Suprapubic skin (tissue), 4 donors: ENCODE measurements around the gene ENAH. TPM values are rescaled to one million over a fixed set of nuclear protein-coding genes. Genes with fewer than 3 reads are reported as not detected.

Source experiments
- DNase-seq, 2 donors: peaks; one replicate each; pipeline ENCODE4 v3.0.0-alpha.2; 2019; ENCODE audit warnings: low spot score in 2 of 2
- H3K27ac ChIP-seq: fragments of 200-600 bp; sonication (generic); one replicate; pipeline ENCODE4 v1.5.1; 2019
- H3K27me3 ChIP-seq: fragments of 200-600 bp; sonication (generic); one replicate; pipeline ENCODE4 v1.5.1; 2019
- H3K36me3 ChIP-seq: fragments of 200-600 bp; sonication (generic); one replicate; pipeline ENCODE4 v1.5.1; 2019
- H3K4me1 ChIP-seq: fragments of 200-600 bp; sonication (generic); one replicate; pipeline ENCODE4 v1.5.1; 2019
- H3K4me3 ChIP-seq: fragments of 200-600 bp; sonication (generic); one replicate; pipeline ENCODE4 v1.5.1; 2019; ENCODE audit warnings: mild to moderate bottlenecking
- H3K9me3 ChIP-seq: fragments of 200-600 bp; sonication (generic); one replicate; pipeline ENCODE4 v1.5.1; 2019
- EP300 ChIP-seq: sonication (generic); formaldehyde crosslinking; IDR thresholded peaks from one replicate; pipeline ENCODE4 v1.6.1; 2017; ENCODE audit warnings: antibody characterized with exemption
- POLR2A ChIP-seq, 2 donors: fragments of 450-650 bp; IDR thresholded peaks; one replicate each; pipeline ENCODE4 v1.6.1; 2017; ENCODE audit warnings: antibody characterized with exemption in 2 of 2, mild to moderate bottlenecking in 2 of 2, moderate library complexity in 2 of 2
- POLR2AphosphoS5 ChIP-seq, 3 donors: sonication (generic); formaldehyde crosslinking; IDR thresholded peaks; one replicate each; pipeline ENCODE4 v1.6.1; 2017; ENCODE audit warnings: antibody characterized with exemption in 3 of 3
- WGBS: methylation state at CpG from one replicate; pipeline ENCODE4 v1.1.5; 2018; 5-methylcytosine and 5-hydroxymethylcytosine counted together
- total RNA-seq, 4 donors: library from RNA; depleted of rRNA; stranded (reverse); fragments of >200 nt; gene quantifications; one replicate each; pipeline ENCODE4 v1.1.0, GENCODE V29; 2016
- TF ChIP-seq, protein P1 (sequence below), 2 donors: fragments of 200-600 bp in 1 of 2; fragments of 450-650 bp in 1 of 2; sonication (generic) in 1 of 2; IDR thresholded peaks; one replicate each; pipeline ENCODE4 v1.5.1; 2016 to 2019; ENCODE audit warnings: antibody characterized with exemption in 2 of 2, mild to moderate bottlenecking in 1 of 2, moderate library complexity in 1 of 2

ENAH gene
- total RNA-seq, 4 donors from 2014 or later = 33.5 to 44.6 (median 41.8) TPM

GRCh38 chr1:225595452-225595851 lies 57.5 kb downstream of the ENAH start:
- peaks cover 3% of the 10 kb centered on the region for H3K4me1 ChIP-seq
- DNase-seq = no peak
- H3K9me3 ChIP-seq = no peaks in the 10 kb centered on the region
- no peaks in the 10 kb centered on the region for H3K36me3 ChIP-seq
- TF ChIP-seq EP300 (no peak), POLR2AphosphoS5 (IDR thresholded peaks at IDR 0.05) (no peak)
- no peak overlapping the region for H3K27ac ChIP-seq
- no peak overlapping the region for H3K4me3 ChIP-seq
- H3K27me3 ChIP-seq = no peaks in the 10 kb centered on the region

DNA sequence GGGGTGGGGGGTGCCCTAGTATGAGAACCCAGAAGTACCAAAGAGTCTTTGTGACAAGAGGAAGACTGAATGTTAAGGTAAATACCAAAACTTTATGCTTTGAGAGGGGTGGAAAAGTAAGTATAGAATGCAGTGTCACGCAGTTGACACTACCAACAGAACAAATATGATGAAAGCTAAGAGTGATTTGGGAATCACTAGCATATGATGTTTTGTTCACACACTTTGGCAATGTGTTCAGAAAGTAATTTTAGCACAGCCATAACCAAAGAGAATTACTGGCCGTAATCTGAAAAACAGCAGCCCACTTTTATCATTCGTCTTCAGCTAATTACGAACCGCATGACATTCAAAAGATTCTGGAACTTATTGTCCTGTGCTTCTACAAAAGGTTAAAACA lies 59.5 kb downstream of the ENAH start:
- Histone ChIP-seq H3K27ac (no peak overlapping the region), H3K27me3 (no peaks in the 10 kb centered on the region), H3K4me3 (no peak overlapping the region), H3K4me1 (peaks cover 3% of the 10 kb centered on the region), H3K36me3 (no peaks in the 10 kb centered on the region), H3K9me3 (no peaks in the 10 kb centered on the region)
- WGBS = 92% methylated on average over 5 of the region's 5 CpGs
- TF ChIP-seq EP300 (no peak), POLR2AphosphoS5 (IDR thresholded peaks at IDR 0.05) (no peak), POLR2A (IDR thresholded peaks at IDR 0.05) (no peak)
- TF ChIP-seq, protein P1, sequence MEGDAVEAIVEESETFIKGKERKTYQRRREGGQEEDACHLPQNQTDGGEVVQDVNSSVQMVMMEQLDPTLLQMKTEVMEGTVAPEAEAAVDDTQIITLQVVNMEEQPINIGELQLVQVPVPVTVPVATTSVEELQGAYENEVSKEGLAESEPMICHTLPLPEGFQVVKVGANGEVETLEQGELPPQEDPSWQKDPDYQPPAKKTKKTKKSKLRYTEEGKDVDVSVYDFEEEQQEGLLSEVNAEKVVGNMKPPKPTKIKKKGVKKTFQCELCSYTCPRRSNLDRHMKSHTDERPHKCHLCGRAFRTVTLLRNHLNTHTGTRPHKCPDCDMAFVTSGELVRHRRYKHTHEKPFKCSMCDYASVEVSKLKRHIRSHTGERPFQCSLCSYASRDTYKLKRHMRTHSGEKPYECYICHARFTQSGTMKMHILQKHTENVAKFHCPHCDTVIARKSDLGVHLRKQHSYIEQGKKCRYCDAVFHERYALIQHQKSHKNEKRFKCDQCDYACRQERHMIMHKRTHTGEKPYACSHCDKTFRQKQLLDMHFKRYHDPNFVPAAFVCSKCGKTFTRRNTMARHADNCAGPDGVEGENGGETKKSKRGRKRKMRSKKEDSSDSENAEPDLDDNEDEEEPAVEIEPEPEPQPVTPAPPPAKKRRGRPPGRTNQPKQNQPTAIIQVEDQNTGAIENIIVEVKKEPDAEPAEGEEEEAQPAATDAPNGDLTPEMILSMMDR (IDR thresholded peaks at IDR 0.05) = no peak
- DNase-seq = no peak

DNA sequence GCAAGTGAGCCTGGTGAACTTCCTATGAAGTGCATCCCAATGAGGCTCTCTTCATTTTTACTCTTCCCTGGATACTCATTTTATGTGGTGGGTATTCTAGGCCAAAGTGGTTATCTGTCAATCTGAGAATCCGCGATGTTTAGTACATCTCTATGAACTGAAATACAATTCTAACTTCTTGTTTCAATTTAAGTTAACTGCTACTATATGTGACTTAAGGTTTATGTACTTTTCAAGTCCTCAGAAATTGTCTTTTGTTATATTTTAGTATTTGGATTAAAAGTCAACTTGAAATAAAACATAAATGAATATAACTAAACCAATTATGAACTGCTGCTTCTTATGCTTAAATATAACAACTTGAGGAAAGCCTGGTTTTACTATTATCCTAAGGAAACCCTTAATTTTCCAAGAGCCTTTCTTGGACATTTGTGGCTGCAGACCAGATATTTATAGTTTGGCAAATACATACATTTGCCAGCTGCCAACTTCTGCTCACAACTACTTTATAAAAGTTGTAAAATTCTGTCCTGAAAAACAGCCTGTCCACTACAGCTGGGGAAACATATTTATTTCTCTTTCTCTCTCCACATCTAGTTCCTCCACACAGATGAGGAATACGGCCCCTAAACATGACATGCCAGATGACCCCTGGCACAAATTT lies 60.4 kb downstream of the ENAH start:
- no peaks in the 10 kb centered on the region for H3K27me3 ChIP-seq
- H3K9me3 ChIP-seq = no peaks in the 10 kb centered on the region
- H3K4me1 ChIP-seq = peaks cover 3% of the 10 kb centered on the region
- DNase-seq = no peak
- WGBS = 84% methylated on average over 3 of the region's 3 CpGs
- no peaks in the 10 kb centered on the region for H3K36me3 ChIP-seq
- H3K27ac ChIP-seq = no peak overlapping the region
- H3K4me3 ChIP-seq = no peak overlapping the region
- TF ChIP-seq, protein P1 (IDR thresholded peaks at IDR 0.05) = no peak
- TF ChIP-seq EP300 (no peak), POLR2A (IDR thresholded peaks at IDR 0.05) (no peak)

GRCh38 chr1:225587310-225587709 lies 65.6 kb downstream of the ENAH start:
- H3K36me3 ChIP-seq = no peaks in the 10 kb centered on the region
- TF ChIP-seq, protein P1 (IDR thresholded peaks at IDR 0.05) = no peak
- no peak for TF ChIP-seq POLR2A (IDR thresholded peaks at IDR 0.05)
- TF ChIP-seq EP300 = no peak
- no peak for TF ChIP-seq POLR2AphosphoS5 (IDR thresholded peaks at IDR 0.05)
- no peaks in the 10 kb centered on the region for H3K4me1 ChIP-seq
- DNase-seq = no peak
- no peaks in the 10 kb centered on the region for H3K9me3 ChIP-seq
- WGBS = 100% methylated on average over 1 of the region's 1 CpG
- H3K27me3 ChIP-seq = no peaks in the 10 kb centered on the region
- no peak overlapping the region for H3K27ac ChIP-seq
- no peak overlapping the region for H3K4me3 ChIP-seq

GRCh38 chr1:225581186-225581585 lies 71.7 kb downstream of the ENAH start:
- no peaks in the 10 kb centered on the region for H3K36me3 ChIP-seq
- no peak overlapping the region for H3K27ac ChIP-seq
- TF ChIP-seq POLR2A (IDR thresholded peaks at IDR 0.05) = no peak
- no peak for TF ChIP-seq POLR2AphosphoS5 (IDR thresholded peaks at IDR 0.05)
- TF ChIP-seq EP300 = no peak
- TF ChIP-seq, protein P1 (IDR thresholded peaks at IDR 0.05) = no peak
- no peak for DNase-seq
- H3K4me1 ChIP-seq = peaks cover 10% of the 10 kb centered on the region
- 10% methylated on average over 3 of the region's 3 CpGs for WGBS
- H3K27me3 ChIP-seq = no peaks in the 10 kb centered on the region
- no peaks in the 10 kb centered on the region for H3K9me3 ChIP-seq
- no peak overlapping the region for H3K4me3 ChIP-seq
